ENCODE results near the gene PAPSS1. TPM values are rescaled to one million over a fixed set of nuclear protein-coding genes. Genes with fewer than 3 reads are reported as not detected.

The PAPSS1 gene
- polyA plus RNA-seq = 87.0 to 95.2 TPM (median 91.9 TPM) in 3 replicates
- 45.9 TPM for polyA plus RNA-seq (2011; ENCODE audit: low read depth)
- polyA plus RNA-seq (2011; cell fraction: cytosol; rRNA removed) = 63.4 and 83.0 TPM in 2 replicates
- 83.2 and 96.4 TPM in 2 replicates for polyA plus RNA-seq (2011; cell fraction: nucleus; rRNA removed)
- 30.3 and 60.7 TPM in 2 replicates for polyA plus RNA-seq (2012; ENCODE audit: low replicate concordance)
- 33.0 to 111 TPM (median 86.9 TPM) in 3 replicates for polyA minus RNA-seq
- 56.8 TPM for polyA minus RNA-seq (2011; cell fraction: cytosol; rRNA and poly(A)+ RNA removed)
- 49.4 and 76.5 TPM in 2 replicates for polyA minus RNA-seq (2011; cell fraction: nucleus; rRNA and poly(A)+ RNA removed)

DNA sequence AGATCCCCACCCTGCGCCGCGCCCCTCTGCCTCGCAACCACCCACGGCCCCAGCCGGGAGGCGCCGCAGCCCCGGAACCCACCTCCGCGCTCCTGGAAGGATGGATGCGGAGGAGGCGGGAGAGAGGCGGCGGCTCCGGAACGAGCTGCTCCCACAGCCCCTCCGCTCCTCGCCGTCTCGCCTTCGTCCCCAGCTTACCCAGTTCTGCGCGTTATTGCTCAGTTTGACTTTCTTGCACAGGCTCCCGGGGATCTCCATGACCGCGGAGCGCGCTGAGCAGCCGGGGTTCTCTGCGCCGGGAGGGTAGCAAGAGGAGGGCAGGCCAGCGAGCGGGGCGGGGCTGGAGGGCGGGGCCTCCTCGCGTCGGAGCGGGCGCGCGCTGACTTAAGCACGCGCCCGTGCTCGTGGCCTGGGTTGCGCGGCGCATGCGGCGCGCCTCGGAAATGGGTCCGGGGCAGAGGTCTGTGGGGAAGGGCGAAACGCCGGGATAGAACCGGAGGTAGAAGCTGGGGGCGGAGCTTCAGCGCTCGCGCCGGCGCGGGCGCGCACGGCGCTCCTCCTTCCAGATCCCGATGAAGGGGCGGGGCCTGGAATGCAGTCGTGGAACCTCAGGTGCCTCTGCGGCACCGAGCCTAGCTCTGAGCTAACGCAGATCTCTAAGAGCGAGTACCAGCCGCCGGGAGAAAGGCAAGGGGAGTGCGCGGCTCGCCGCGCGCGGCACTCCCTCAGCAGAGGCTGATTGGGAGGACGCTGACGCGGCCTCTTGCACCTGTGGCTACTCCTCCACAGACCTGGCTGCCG lies at the start of gene PAPSS1:
Gene PAPSS1, minus strand, starts transcription at position 313 of the 801 bp plus-strand sequence. Its CDS starts 55 bp downstream, at position 258.
- no peak for FAIRE-seq
- dilution Hi-C loops (cut with MboI; ENCODE audit: extremely low pct_ligation_motif_present, low sequenced_read_pairs) = no loop called here

DNA sequence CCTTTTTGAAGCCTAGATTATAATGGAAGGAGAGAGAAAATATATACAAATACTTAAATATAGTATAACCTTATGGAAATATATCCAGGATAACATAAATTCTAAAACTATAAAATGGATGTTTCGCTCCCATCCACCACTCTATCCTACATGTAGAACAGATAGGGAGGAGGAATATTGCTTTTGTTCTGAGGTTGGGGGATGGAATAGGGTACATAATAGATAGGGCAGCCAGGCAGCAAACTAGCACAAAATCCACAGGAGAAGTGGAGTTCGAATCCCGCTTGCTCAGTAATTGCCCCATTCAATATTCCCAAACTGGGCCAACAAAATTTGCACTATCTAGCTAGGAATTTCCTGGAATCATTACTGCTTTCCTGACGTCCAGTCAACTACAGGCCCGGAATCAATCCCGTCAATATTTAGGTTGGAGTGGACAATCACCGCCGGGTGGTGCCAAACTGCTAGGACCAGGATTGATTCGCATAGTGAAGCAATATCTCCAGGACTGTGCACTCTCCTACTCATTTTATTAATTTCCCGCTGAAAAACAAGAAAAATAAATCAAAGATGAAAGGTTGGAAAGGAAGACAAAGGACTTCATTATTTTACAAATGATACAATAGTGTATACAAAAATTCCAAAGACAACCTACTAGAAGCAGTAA lies 40.4 kb upstream of the PAPSS1 start:
- H3K9me3 ChIP-seq (ENCODE audit: control insufficient read depth, low read depth, low read length) = no peaks in the 10 kb centered on the region

More for the DNA sequence above, at the start of gene PAPSS1:
- Histone ChIP-seq H3K4me1 (ENCODE audit: control insufficient read depth, extremely low read depth, insufficient read depth, low read length) (peaks cover 11% of the 10 kb centered on the region), H3K9me1 (ENCODE audit: control insufficient read depth, extremely low read depth, insufficient read depth, low read length) (peaks cover 2% of the 10 kb centered on the region), H3K27ac (ENCODE audit: control insufficient read depth, insufficient read depth, low read length) (peak within 1 kb of the TSS; percentile 67), H3K9me3 (ENCODE audit: control insufficient read depth, low read depth, low read length) (no peaks in the 10 kb centered on the region), H2AFZ (ENCODE audit: control insufficient read depth, low read length) (peak within 1 kb of the TSS; percentile 95), H3K36me3 (ENCODE audit: control insufficient read depth in 2 of 2, extremely low read depth in 1 of 2, insufficient read depth in 2 of 2, low read length in 2 of 2) (no peaks in the 10 kb centered on the region), H4K20me1 (ENCODE audit: control insufficient read depth, extremely low read depth, insufficient read depth, low read length) (no peaks in the 10 kb centered on the region), H3K79me2 (ENCODE audit: control insufficient read depth, insufficient read depth, low read length) (peaks cover 42% of the 10 kb centered on the region), H3K27me3 (ENCODE audit: control insufficient read depth, extremely low read depth, insufficient read depth, low read length) (no peaks in the 10 kb centered on the region), H3K9ac (ENCODE audit: control insufficient read depth, extremely low read depth, insufficient read depth, low read length) (peak within 1 kb of the TSS; percentile 70), H3K4me3 (ENCODE audit: control insufficient read depth in 2 of 3, extremely low read depth in 1 of 3, insufficient read depth in 2 of 3, low read depth in 1 of 3, low read length in 3 of 3) (peak within 1 kb of the TSS; percentile 82 to 89 (median 89)), H3K4me2 (ENCODE audit: control insufficient read depth, extremely low read depth, insufficient read depth, low read depth, low read length) (peak within 1 kb of the TSS; percentile 96)
- DNase-seq (ENCODE audit: low read depth, low spot score) = peak; percentile 69
- TF ChIP-seq, protein P1, sequence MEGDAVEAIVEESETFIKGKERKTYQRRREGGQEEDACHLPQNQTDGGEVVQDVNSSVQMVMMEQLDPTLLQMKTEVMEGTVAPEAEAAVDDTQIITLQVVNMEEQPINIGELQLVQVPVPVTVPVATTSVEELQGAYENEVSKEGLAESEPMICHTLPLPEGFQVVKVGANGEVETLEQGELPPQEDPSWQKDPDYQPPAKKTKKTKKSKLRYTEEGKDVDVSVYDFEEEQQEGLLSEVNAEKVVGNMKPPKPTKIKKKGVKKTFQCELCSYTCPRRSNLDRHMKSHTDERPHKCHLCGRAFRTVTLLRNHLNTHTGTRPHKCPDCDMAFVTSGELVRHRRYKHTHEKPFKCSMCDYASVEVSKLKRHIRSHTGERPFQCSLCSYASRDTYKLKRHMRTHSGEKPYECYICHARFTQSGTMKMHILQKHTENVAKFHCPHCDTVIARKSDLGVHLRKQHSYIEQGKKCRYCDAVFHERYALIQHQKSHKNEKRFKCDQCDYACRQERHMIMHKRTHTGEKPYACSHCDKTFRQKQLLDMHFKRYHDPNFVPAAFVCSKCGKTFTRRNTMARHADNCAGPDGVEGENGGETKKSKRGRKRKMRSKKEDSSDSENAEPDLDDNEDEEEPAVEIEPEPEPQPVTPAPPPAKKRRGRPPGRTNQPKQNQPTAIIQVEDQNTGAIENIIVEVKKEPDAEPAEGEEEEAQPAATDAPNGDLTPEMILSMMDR (optimal IDR thresholded peaks at IDR 0.05 in 1 of 3, IDR thresholded peaks at IDR 0.05 in 1 of 3, conservative IDR thresholded peaks at IDR 0.05 in 1 of 3; ENCODE audit: extremely low read depth in 1 of 3, insufficient read depth in 2 of 3, low read length in 3 of 3) = no peak
- TF ChIP-seq EZH2 (IDR thresholded peaks at IDR 0.05; ENCODE audit: low read length) = no peak

More for the DNA sequence above, 40.4 kb upstream of the PAPSS1 start:
- no peak overlapping the region for H3K4me3 ChIP-seq (ENCODE audit: control insufficient read depth in 2 of 3, extremely low read depth in 1 of 3, insufficient read depth in 2 of 3, low read depth in 1 of 3, low read length in 3 of 3)
- FAIRE-seq = no peak
- dilution Hi-C loops (cut with MboI; ENCODE audit: extremely low pct_ligation_motif_present, low sequenced_read_pairs) = loop anchor here (25.0 kb wide), 1 partner anchor 152 kb away; no protein-coding TSS in a partner anchor
- no peak overlapping the region for H2AFZ ChIP-seq (ENCODE audit: control insufficient read depth, low read length)
- no peaks in the 10 kb centered on the region for H3K79me2 ChIP-seq (ENCODE audit: control insufficient read depth, insufficient read depth, low read length)
- no peak overlapping the region for H3K27ac ChIP-seq (ENCODE audit: control insufficient read depth, insufficient read depth, low read length)
- TF ChIP-seq EZH2 (IDR thresholded peaks at IDR 0.05; ENCODE audit: low read length) = no peak
- TF ChIP-seq, protein P1 (optimal IDR thresholded peaks at IDR 0.05 in 1 of 3, IDR thresholded peaks at IDR 0.05 in 1 of 3, conservative IDR thresholded peaks at IDR 0.05 in 1 of 3; ENCODE audit: extremely low read depth in 1 of 3, insufficient read depth in 2 of 3, low read length in 3 of 3) = peak in 1 of 3 experiments; percentile 46
- no peak for DNase-seq (ENCODE audit: low read depth, low spot score)
- H3K27me3 ChIP-seq (ENCODE audit: control insufficient read depth, extremely low read depth, insufficient read depth, low read length) = no peaks in the 10 kb centered on the region
- H3K4me1 ChIP-seq (ENCODE audit: control insufficient read depth, extremely low read depth, insufficient read depth, low read length) = no peaks in the 10 kb centered on the region
- H3K36me3 ChIP-seq (ENCODE audit: control insufficient read depth in 2 of 2, extremely low read depth in 1 of 2, insufficient read depth in 2 of 2, low read length in 2 of 2) = no peaks in the 10 kb centered on the region
- no peaks in the 10 kb centered on the region for H4K20me1 ChIP-seq (ENCODE audit: control insufficient read depth, extremely low read depth, insufficient read depth, low read length)
- no peaks in the 10 kb centered on the region for H3K9me1 ChIP-seq (ENCODE audit: control insufficient read depth, extremely low read depth, insufficient read depth, low read length)
- H3K4me2 ChIP-seq (ENCODE audit: control insufficient read depth, extremely low read depth, insufficient read depth, low read depth, low read length) = no peak overlapping the region
- no peak overlapping the region for H3K9ac ChIP-seq (ENCODE audit: control insufficient read depth, extremely low read depth, insufficient read depth, low read length)

All from keratinocyte (primary cell).